EL (cell line): ENCODE measurements around the gene KANSL3.
"Not testable (repeated sequence)": the region's sequence is repeated elsewhere in the genome, so short reads cannot be mapped to it uniquely, and the experiment has no call there.

ENCODE experiments used
- DNase-seq: peaks from one replicate; pipeline ENCODE4 v3.0.0-alpha.2; 2016

Gene KANSL3

DNA sequence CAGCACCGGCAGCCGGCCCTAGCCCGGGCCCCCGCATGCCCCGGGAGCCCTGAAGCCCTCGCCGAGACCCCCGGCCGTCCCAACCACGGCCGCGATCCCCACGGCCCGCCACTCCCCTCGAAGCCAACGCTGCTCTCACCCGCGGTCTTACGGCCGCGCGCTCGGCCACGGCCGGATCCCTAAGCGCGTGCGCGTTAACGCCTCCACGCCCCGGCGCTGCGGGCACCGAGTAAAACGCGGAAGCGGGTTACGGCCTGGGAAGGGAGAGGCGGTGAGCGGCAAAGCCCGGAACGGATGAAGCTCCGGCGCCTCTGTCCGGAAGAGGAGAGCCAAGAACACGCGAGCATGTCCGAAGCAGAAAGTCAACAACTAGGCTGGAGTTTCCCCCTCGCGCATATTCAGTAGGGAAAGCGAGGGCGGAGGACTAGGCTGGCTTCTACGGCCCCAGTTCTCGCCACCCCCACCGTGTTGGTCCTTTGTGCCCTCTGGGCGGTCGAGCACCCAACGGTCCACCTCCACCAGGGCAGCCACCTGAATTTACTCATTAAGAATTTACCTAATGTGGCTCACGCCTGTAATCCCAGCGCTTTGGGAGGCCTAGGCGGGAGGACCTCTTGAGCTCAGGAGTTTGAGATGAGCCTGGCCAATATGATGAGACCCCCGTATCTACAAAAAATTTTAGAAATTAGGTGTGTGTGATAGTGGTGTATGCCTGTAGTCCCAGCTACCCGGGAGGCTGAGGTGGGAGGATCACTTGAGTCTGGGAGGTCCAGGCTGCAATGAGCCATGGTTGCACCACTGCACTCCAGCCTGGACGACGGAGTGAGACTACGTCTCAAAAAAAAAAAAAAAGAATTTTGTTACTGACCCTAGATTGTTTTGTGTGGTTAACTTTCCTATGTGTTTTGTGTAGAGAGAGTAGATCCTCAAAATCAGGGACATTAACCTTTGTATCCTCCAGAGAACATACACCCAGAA, at the start of gene KANSL3:
TSS of gene KANSL3 (minus strand) at position 169 of the 978 bp plus-strand sequence. CDS start 1,177 bp downstream, outside the sequence.
- DNase-seq = peak; percentile 91

GRCh38 chr2:96687266-96687665, 49.2 kb upstream of the KANSL3 start:
- DNase-seq = no peak

DNA sequence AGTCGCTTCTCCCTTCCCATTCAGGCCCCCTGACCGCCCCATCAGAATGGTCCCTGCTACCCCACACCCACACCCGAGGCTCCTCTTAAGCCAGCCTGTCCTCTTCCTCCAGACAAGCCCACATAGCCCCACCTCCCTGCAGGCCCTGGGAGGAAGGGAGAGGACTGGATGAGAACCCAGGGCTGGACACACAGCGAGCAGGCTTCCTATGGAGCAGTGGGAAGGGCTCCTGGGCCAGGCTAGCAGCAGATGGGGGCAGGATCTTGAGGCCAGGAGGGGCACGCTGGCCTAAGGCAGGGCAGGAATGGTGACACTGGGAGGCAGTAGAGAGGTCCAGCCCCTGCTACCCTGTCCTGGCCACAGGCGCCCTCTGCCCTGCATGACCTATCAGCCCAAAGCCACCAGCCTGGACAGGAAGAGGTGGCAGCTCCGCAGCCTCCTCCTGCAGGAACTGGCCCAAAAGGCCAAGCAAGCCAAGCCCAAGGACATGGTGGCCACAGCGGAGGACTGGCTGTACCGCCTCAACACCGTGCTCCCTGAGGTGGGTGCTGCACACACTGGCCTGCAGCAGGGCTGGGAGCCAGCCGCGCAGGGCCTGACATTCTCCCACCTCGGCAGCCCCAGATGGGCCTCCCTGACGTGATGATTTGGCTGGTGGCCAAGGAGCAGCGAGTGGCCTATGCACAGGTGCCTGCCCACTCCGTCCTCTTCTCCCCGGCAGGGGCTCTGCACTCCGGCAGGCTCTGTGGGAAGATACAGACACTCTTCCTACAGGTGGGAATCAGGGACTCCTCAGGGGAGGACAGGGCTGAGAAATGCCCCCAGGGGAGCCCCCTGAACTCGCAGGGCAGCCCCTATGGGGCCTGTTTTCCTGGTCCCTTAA, 47.7 kb upstream of the KANSL3 start:
- DNase-seq = no peak

- no peak for DNase-seq
These were observed 46.9 kb upstream of the KANSL3 start for GRCh38 chr2:96684883-96685576.

- no peak for DNase-seq
These were observed 46.1 kb upstream of the KANSL3 start for GRCh38 chr2:96683972-96684820.

- no peak for DNase-seq
These were observed 45.2 kb upstream of the KANSL3 start for GRCh38 chr2:96683307-96683706.

- DNase-seq = no peak
These were observed 43.4 kb upstream of the KANSL3 start for GRCh38 chr2:96681540-96681939.

DNA sequence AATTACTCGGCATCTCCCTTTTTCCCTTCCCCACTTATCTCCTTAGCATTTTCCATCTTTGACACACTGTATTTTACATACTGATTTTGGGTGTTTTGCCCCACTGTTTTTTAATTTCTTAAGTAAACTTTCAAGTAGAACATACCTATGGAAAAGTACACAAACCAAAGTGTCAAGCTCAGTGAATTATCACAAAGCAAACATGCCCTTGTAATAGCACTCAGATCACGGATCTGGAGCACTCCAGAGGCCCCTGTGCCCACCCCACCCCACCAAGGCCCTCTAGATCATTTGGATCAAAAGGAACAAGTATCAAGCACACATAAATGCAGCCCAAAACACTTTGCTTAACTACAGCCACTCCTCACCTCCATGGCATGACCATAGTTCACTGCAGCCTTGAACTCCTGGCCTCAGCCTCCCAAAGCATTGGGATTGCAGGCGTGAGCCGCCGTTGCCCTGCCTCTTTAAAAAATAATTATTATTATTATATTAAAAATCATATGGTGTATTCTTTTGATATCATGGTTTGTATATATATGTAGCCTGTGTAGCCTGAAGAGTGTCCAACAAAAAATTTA, 42.5 kb upstream of the KANSL3 start:
- DNase-seq = no peak

DNA sequence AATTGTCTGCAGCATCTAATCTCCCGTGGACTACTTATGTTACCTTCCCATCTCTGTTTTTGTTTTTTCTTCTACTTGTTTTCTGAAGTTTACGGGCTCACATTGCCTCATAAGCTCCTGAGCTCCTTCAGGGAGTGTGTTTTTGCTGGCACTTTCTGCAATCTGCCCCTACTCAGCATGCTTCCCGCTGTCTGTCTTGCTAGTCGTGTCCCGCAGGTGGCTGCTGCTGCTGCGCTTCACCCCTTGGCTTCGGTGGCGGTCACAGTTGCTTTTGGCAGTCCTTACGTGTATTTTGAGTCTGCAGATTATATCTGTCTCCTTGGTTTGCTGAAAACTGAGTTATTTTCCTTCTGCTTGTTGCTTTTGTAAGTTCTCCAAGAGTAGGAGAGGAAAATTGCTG, 41.7 kb upstream of the KANSL3 start:
- DNase-seq = no peak

- DNase-seq = no peak
These were observed 31.6 kb upstream of the KANSL3 start for GRCh38 chr2:96669539-96670215.

DNA sequence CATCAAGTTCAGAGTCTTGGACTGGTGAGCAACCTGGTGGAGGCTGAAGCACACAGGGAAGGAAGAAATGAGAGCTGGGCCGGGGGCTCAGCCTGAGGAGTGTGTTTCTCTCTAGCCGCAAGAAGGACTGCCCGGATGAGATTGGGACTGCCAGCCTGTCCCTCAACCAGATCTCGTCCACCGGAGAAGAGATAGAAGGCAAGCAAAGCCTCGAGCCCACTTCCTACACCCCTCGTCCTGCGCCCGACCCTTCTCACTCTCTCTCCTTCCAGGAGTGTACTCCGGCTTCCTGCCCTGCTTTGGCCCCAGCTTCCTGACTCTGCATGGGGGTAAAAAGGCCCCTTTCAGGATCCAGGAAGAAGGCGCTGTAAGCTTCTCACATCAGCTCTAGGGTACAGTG, 30.7 kb upstream of the KANSL3 start:
- DNase-seq = no peak

DNA sequence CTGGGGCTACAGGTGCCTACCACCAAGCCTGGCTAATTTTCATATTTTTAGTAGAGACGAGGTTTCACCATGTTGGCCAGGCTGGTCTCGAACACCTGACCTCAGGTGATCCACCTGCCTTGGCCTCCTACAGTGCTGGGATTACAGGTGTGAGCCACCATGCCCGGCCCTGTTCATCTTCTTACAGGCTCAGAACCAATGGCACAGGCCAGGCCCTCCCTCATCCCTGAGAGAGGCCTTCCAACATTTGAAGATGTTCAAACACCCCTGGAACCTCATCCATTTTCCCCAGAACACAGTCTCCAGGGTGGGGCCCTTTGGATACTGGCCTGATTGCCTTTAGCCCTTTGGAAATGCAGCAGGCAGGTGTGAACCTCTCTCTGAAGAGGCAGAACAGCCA, 27.6 kb upstream of the KANSL3 start:
- not testable (repeated sequence) for DNase-seq

DNA sequence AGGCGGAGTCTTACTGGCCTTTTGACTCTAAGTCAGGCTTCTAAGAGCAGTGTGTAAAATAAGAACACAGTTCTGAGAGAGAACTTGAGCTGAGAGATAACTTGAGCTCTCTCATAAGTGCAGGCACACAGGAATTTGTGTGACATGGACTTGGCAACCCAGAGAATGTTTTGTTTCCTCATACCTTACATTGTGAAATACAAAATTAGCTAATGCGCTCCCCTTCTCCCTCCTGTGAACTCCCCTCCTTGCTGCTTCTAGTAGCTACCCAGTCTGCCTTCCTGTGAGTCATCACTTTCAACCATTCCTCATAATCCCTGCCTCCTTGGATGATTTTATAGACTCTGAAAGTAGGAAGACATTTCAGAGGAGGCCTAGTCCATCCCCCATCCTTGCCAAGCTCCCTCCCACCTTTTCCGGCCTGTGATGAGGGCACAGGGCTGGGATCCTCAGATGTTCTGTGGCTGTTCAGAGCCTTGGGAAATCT, 27.0 kb upstream of the KANSL3 start:
- peak; percentile 98 for DNase-seq

DNA sequence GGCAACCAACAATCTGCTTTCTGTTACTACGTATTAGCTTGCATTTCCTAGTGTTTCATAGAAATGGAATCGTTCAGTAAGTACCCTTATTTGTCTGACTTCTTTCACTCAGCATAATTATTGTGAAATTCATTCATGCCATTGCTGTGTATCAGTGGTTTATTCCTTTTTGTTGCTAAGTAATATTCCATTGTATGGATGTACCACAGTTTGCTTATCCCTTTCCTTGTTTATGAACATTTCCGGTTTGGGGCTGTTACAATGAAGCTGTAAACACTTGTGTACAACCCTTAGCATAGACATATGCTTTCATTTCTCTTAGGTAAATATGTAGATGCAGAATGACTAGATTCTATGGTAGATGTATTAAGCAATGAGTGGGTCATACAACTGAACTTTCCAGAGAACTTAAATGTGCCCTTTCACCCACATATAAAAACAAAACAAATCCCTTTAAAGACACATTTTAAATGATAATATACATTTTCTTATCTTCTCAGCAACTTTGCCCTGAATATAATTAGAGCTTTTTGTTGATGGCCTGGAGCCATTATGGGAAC, 26.3 kb upstream of the KANSL3 start:
- no peak for DNase-seq

- no peak for DNase-seq
These were observed 25.7 kb upstream of the KANSL3 start for GRCh38 chr2:96663829-96664228.

DNA sequence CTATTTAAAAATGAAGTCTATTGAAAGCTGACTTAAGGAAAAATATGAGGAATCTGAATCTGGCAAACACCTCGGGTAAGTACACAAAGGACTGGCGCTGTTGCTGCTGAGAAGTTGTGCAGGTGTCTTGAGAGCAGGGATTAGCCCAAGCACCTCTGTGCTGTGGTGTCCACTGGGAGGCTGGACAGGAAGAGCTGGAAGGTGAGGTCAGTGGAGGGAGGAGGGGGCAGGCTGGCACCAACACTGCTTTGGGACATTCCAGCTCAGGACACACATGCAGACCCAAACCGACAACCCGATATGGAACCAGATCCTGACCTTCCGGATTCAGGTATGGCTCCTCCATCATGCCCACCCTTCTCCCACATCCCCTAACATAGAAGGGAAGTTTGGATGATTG, 25.1 kb upstream of the KANSL3 start:
- no peak for DNase-seq

GRCh38 chr2:96662360-96662759, 24.2 kb upstream of the KANSL3 start:
- no peak for DNase-seq

DNA sequence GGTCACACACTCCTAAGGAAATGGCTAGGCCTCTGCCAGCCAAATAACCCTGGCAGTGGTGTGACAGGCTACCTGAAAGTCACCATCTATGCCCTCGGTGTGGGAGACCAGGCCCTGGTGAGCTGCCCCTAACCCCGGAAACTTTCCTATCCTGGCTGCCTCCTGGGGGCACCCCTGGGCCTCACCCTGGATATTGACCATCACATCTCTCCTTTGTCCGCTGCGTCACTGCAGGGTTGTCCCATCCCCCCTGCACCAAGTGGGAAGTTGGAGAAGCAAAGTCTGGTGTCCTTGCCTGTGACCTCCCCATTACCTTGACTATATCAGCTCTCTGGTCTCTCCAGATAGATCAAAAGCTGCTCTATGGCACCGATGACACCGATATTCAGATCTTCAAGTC, 23.2 kb upstream of the KANSL3 start:
- no peak for DNase-seq

- no peak for DNase-seq
These were observed 18.4 kb upstream of the KANSL3 start for GRCh38 chr2:96656540-96656939.

DNA sequence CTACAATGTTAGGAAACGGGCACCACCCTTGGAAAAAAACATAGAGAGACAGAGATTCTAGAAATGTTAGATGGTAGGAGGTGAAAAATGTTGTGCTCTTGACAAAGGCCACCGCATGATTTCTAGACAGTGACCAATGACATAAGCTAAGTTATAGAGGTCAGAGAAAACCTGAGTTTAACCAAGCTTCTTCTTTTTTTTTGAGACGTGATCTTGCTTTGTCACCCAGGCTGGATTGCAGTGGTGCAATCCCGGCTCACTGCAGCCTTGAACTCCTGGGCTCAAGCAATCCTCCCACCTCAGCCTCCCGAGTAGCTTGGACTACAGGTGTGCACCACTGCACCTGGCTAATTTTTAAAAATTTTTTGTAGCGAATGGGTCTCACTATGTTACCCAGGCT, 17.4 kb upstream of the KANSL3 start:
- no peak for DNase-seq

DNA sequence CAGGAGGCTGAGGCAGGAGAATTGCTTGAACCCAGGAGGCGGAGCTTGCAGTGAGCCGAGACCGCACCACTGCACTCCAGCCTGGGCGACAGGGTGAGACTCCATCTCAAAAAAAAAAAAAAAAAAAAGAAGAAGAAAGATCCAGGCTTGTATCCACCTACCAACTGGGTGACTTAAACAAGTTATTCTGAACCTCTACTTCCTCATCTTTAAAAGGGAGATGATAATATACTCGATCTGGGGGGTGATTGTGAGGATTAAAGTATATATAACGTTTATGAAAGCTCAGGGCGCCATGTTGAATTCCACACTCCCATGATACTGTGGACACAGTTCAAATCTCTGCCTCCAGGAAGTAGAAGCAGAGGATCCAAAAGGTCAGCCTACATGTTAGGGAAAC, 16.7 kb upstream of the KANSL3 start:
- not testable (repeated sequence) for DNase-seq
